Spleen (tissue), 7 donors: Measurements from ENCODE around the gene ABTB1.

Source experiments
- POLR2A ChIP-seq, 3 donors: fragments of 450-650 bp; IDR thresholded peaks; one replicate each; pipeline ENCODE4 v1.5.1; 2017; ENCODE audit warnings: antibody characterized with exemption in 3 of 3, mild to moderate bottlenecking in 1 of 3
- POLR2AphosphoS5 ChIP-seq, 3 donors: sonication (generic); formaldehyde crosslinking; IDR thresholded peaks; one replicate each; pipeline ENCODE4 v1.5.1; 2017; ENCODE audit warnings: antibody characterized with exemption in 3 of 3
- TF ChIP-seq, protein P1 (sequence below), 11 experiments: fragments of 200-600 bp in 7 of 11; fragments of 450-650 bp in 4 of 11; sonication (generic) in 4 of 11; IDR thresholded peaks in 8 of 11; conservative IDR thresholded peaks in 3 of 11; 1 replicate in 7 of 11; 2 replicates in 4 of 11; pipeline versions ENCODE4 v1.4.0 to v1.8.0; 2016 to 2021; ENCODE audit warnings: antibody characterized with exemption in 11 of 11, inconsistent platforms in 4 of 11, mild to moderate bottlenecking in 1 of 11
- donor health status: DM: no; HTN: no; CAD: no; lungs with moderate emphysema.
- donor health status: DM: no; HTN: no; CAD: no.
- donor health status: DM: no; HTN: no; CAD: no.

DNA sequence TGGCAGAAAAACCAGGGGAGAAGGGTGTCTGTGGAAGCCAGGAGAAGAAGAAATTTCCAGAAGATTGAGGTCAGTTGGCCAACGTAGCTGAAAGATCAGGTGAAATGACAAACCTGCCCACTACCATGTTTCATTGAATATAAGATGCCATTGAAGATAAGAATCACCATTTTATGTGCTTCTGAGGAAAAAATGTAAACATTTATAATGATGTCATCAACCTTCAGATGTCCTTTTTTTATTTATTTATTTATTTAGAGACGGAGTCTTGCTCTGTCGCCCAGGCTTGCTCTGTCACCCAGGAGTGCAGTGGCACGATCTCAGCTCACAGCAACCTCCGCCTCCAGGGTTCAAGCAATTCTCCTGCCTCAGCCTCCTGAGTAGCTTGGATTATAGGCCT lies 48.7 kb upstream of the ABTB1 start:
- TF ChIP-seq, protein P1, sequence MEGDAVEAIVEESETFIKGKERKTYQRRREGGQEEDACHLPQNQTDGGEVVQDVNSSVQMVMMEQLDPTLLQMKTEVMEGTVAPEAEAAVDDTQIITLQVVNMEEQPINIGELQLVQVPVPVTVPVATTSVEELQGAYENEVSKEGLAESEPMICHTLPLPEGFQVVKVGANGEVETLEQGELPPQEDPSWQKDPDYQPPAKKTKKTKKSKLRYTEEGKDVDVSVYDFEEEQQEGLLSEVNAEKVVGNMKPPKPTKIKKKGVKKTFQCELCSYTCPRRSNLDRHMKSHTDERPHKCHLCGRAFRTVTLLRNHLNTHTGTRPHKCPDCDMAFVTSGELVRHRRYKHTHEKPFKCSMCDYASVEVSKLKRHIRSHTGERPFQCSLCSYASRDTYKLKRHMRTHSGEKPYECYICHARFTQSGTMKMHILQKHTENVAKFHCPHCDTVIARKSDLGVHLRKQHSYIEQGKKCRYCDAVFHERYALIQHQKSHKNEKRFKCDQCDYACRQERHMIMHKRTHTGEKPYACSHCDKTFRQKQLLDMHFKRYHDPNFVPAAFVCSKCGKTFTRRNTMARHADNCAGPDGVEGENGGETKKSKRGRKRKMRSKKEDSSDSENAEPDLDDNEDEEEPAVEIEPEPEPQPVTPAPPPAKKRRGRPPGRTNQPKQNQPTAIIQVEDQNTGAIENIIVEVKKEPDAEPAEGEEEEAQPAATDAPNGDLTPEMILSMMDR (IDR thresholded peaks at IDR 0.05 in 8 of 11, conservative IDR thresholded peaks at IDR 0.05 in 3 of 11): no peak
- no peak for TF ChIP-seq POLR2A (IDR thresholded peaks at IDR 0.05)
- TF ChIP-seq POLR2AphosphoS5 (IDR thresholded peaks at IDR 0.05): no peak
